ENCODE measurements around the gene ALKBH7. TPM values are rescaled to one million over a fixed set of nuclear protein-coding genes. Genes with fewer than 3 reads are reported as not detected.

Gene ALKBH7
- total and polyA plus RNA-seq, 2 of the 13 experiments (the other 11 are each of a cell fraction or from before 2014, with no cell fraction given), result 29.6 to 45.9 TPM

- TF ChIP-seq, protein P1, sequence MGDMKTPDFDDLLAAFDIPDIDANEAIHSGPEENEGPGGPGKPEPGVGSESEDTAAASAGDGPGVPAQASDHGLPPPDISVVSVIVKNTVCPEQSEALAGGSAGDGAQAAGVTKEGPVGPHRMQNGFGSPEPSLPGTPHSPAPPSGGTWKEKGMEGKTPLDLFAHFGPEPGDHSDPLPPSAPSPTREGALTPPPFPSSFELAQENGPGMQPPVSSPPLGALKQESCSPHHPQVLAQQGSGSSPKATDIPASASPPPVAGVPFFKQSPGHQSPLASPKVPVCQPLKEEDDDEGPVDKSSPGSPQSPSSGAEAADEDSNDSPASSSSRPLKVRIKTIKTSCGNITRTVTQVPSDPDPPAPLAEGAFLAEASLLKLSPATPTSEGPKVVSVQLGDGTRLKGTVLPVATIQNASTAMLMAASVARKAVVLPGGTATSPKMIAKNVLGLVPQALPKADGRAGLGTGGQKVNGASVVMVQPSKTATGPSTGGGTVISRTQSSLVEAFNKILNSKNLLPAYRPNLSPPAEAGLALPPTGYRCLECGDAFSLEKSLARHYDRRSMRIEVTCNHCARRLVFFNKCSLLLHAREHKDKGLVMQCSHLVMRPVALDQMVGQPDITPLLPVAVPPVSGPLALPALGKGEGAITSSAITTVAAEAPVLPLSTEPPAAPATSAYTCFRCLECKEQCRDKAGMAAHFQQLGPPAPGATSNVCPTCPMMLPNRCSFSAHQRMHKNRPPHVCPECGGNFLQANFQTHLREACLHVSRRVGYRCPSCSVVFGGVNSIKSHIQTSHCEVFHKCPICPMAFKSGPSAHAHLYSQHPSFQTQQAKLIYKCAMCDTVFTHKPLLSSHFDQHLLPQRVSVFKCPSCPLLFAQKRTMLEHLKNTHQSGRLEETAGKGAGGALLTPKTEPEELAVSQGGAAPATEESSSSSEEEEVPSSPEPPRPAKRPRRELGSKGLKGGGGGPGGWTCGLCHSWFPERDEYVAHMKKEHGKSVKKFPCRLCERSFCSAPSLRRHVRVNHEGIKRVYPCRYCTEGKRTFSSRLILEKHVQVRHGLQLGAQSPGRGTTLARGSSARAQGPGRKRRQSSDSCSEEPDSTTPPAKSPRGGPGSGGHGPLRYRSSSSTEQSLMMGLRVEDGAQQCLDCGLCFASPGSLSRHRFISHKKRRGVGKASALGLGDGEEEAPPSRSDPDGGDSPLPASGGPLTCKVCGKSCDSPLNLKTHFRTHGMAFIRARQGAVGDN (CRISPR knock-in tag; IDR thresholded peaks at IDR 0.05), result peak; percentile 36; the same call in 1 of the 2 replicates
- peak; percentile 50; the same call in 1 of the 2 replicates for TF ChIP-seq KDM5B (CRISPR knock-in tag; IDR thresholded peaks at IDR 0.05; ENCODE audit: borderline replicate concordance)
- TF ChIP-seq, protein P2, sequence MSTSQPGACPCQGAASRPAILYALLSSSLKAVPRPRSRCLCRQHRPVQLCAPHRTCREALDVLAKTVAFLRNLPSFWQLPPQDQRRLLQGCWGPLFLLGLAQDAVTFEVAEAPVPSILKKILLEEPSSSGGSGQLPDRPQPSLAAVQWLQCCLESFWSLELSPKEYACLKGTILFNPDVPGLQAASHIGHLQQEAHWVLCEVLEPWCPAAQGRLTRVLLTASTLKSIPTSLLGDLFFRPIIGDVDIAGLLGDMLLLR (CRISPR knock-in tag; IDR thresholded peaks at IDR 0.05), result no peak
- TF ChIP-seq AGO2 (optimal IDR thresholded peaks at IDR 0.05; ENCODE audit: low read depth, low read length), result peak; percentile 100
- 0 out of 2 replicates have a peak, but pooled peaks have one; percentile 70 for TF ChIP-seq HNRNPL (IDR thresholded peaks at IDR 0.05; ENCODE audit: low read depth, low read length)
- peak; percentile 73; the same call in 1 of the 2 replicates for TF ChIP-seq PAF1 (CRISPR knock-in tag; IDR thresholded peaks at IDR 0.05)
- TF ChIP-seq ZNF776 (CRISPR knock-in tag; IDR thresholded peaks at IDR 0.05), result no peak
- TF ChIP-seq THAP11 (CRISPR knock-in tag; IDR thresholded peaks at IDR 0.05), result 0 out of 2 replicates have a peak, but pooled peaks have one; percentile 20
- TF ChIP-seq TEAD3 (CRISPR knock-in tag; optimal IDR thresholded peaks at IDR 0.05; ENCODE audit: borderline replicate concordance), result peak; percentile 21
- no peak for TF ChIP-seq PCBP2 (optimal IDR thresholded peaks at IDR 0.05; ENCODE audit: low read depth, low read length, poor library complexity, severe bottlenecking)
- peak in 1 of 2 experiments; percentile 43; a peak in 1 of 4 replicates for TF ChIP-seq POLR2A (IDR thresholded peaks at IDR 0.05; ENCODE audit: insufficient read depth in 1 of 2, low read depth in 2 of 2, low read length in 2 of 2)
These were observed 40.0 kb downstream of the ALKBH7 start (continued) for GRCh38 chr19:6412447-6413091.
